Measurements from ENCODE around the gene FOXJ1. TPM values are rescaled to one million over a fixed set of nuclear protein-coding genes. Genes with fewer than 3 reads are reported as not detected.

Gene FOXJ1
- total RNA-seq, 3 donors from 2014 or later (not counting 1 experiment from before 2014, with no cell fraction given) = 0.21 to 0.93 (median 0.36) TPM

- Mint-ChIP-seq H3K9me3 (no peaks in the 10 kb centered on the region), H3K27me3 (ENCODE audit: low read depth in 2 of 2) (peaks cover 0 to 3% of the 10 kb centered on the region in 2 donors), H3K4me1 (peaks cover 0 to 22% of the 10 kb centered on the region in 2 donors), H3K27ac (no peak overlapping the region), H3K36me3 (no peaks in the 10 kb centered on the region), H3K4me3 (no peak overlapping the region)
- no peak overlapping the region for H3K27ac ChIP-seq (ENCODE audit: low read length)
- DNase-seq = no peak
- H3K4me1 ChIP-seq (ENCODE audit: control insufficient read depth, insufficient read depth, low read length) = no peaks in the 10 kb centered on the region
- no peak overlapping the region for H3K4me3 ChIP-seq (ENCODE audit: low read length)
- no peak for ATAC-seq
- no peak for TF ChIP-seq CTCF (IDR thresholded peaks at IDR 0.05)
- no peaks in the 10 kb centered on the region for H3K9me3 ChIP-seq (ENCODE audit: control insufficient read depth, insufficient read depth, low read length)
- no peaks in the 10 kb centered on the region for H3K27me3 ChIP-seq (ENCODE audit: control insufficient read depth, insufficient read depth, low read length)
- intact Hi-C loops (cut with micrococcal nuclease) = no loop called here
- WGBS (ENCODE audit: insufficient coverage) = 87% methylated on average over 17 of the region's 21 CpGs
- no peaks in the 10 kb centered on the region for H3K36me3 ChIP-seq (ENCODE audit: control insufficient read depth, insufficient read depth, low read length)
Measured at GRCh38 chr17:76132574-76133338, 8.3 kb downstream of the FOXJ1 start.

- Histone ChIP-seq H3K9me3 (ENCODE audit: control insufficient read depth, insufficient read depth, low read length) (no peaks in the 10 kb centered on the region), H3K4me3 (ENCODE audit: low read length) (no peak overlapping the region), H3K27me3 (ENCODE audit: control insufficient read depth, insufficient read depth, low read length) (no peaks in the 10 kb centered on the region), H3K4me1 (ENCODE audit: control insufficient read depth, insufficient read depth, low read length) (no peaks in the 10 kb centered on the region), H3K36me3 (ENCODE audit: control insufficient read depth, insufficient read depth, low read length) (no peaks in the 10 kb centered on the region), H3K27ac (ENCODE audit: low read length) (no peak overlapping the region)
- DNase-seq = no peak
- 94% methylated on average over 21 of the region's 21 CpGs for WGBS (ENCODE audit: insufficient coverage)
- intact Hi-C loops (cut with micrococcal nuclease) = no loop called here
- no peaks in the 10 kb centered on the region for H3K9me3 Mint-ChIP-seq
- H3K27me3 Mint-ChIP-seq (ENCODE audit: low read depth in 2 of 2) = peaks cover 0 to 3% of the 10 kb centered on the region in 2 donors
- H3K4me3 Mint-ChIP-seq = no peak overlapping the region
- ATAC-seq = no peak
- H3K36me3 Mint-ChIP-seq = no peaks in the 10 kb centered on the region
- no peak overlapping the region for H3K27ac Mint-ChIP-seq
- TF ChIP-seq CTCF (IDR thresholded peaks at IDR 0.05) = no peak
- H3K4me1 Mint-ChIP-seq = peaks cover 0 to 22% of the 10 kb centered on the region in 2 donors
Measured at GRCh38 chr17:76131692-76132573, 9.1 kb downstream of the FOXJ1 start.

GRCh38 chr17:76131051-76131691 is 9.9 kb downstream of the FOXJ1 start:
- Histone ChIP-seq H3K4me1 (ENCODE audit: control insufficient read depth, insufficient read depth, low read length) (no peaks in the 10 kb centered on the region), H3K4me3 (ENCODE audit: low read length) (no peak overlapping the region), H3K9me3 (ENCODE audit: control insufficient read depth, insufficient read depth, low read length) (no peaks in the 10 kb centered on the region), H3K36me3 (ENCODE audit: control insufficient read depth, insufficient read depth, low read length) (no peaks in the 10 kb centered on the region), H3K27me3 (ENCODE audit: control insufficient read depth, insufficient read depth, low read length) (no peaks in the 10 kb centered on the region), H3K27ac (ENCODE audit: low read length) (no peak overlapping the region)
- 88% methylated on average over 21 of the region's 21 CpGs for WGBS (ENCODE audit: insufficient coverage)
- DNase-seq (no peak), ATAC-seq (no peak)
- Mint-ChIP-seq H3K4me1 (peaks cover 0 to 22% of the 10 kb centered on the region in 2 donors), H3K36me3 (no peaks in the 10 kb centered on the region), H3K27ac (no peak overlapping the region), H3K27me3 (ENCODE audit: low read depth in 2 of 2) (peaks cover 0 to 3% of the 10 kb centered on the region in 2 donors), H3K4me3 (no peak overlapping the region), H3K9me3 (no peaks in the 10 kb centered on the region)
- intact Hi-C loops (cut with micrococcal nuclease) = no loop called here
- no peak for TF ChIP-seq CTCF (IDR thresholded peaks at IDR 0.05)

Data from natural killer cell (primary cell).